ENCODE results near the gene SNRNP40. TPM values are rescaled to one million over a fixed set of nuclear protein-coding genes. Genes with fewer than 3 reads are reported as not detected.

SNRNP40 gene
- total and polyA plus RNA-seq, 4 donors = 19.8 to 32.8 (median 26.2) TPM

DNA sequence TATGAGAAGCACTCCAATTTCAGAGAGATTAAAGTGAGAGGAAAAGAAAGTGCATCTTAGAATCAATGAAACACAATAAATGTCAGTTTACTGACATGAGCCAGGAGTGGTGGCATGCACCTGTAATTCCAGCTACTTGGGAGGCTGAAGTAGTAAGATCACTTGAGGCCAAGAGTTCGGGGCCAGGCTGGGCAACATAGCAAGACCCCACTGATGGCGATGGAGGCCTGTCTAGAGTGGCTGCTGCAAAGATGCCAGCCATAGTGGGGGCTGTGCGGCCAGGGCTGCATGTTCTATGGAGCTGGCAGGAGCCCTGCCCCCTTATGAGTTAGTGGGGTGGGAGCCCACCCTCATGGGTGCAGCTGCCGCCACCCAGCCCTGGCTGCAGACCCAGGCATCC, 27.5 kb upstream of the SNRNP40 start:
- no peaks in the 10 kb centered on the region for H3K27me3 ChIP-seq (ENCODE audit: control insufficient read depth in 1 of 2, insufficient read depth in 2 of 2, low read length in 1 of 2)
- no peaks in the 10 kb centered on the region for H3K9me3 ChIP-seq (ENCODE audit: control insufficient read depth, low read length)
- 97 to 99% methylated on average over 4 of the region's 4 CpGs for WGBS, 2 donors
- intact Hi-C loops (cut with DNase I) = no loop called here
- no peak for DNase-seq
- no peak overlapping the region for H3K4me3 ChIP-seq (ENCODE audit: low read length in 2 of 2)
- no peaks in the 10 kb centered on the region for H3K4me1 ChIP-seq (ENCODE audit: control insufficient read depth in 1 of 2, insufficient read depth in 2 of 2, low read length in 2 of 2)
- ATAC-seq (ENCODE audit: low FRiP score) = no peak
- H3K36me3 ChIP-seq (ENCODE audit: control insufficient read depth in 1 of 2, insufficient read depth in 2 of 2, low read length in 1 of 2) = no peaks in the 10 kb centered on the region
- no peak overlapping the region for H3K27ac ChIP-seq (ENCODE audit: low read depth in 1 of 2, low read length in 2 of 2)

DNA sequence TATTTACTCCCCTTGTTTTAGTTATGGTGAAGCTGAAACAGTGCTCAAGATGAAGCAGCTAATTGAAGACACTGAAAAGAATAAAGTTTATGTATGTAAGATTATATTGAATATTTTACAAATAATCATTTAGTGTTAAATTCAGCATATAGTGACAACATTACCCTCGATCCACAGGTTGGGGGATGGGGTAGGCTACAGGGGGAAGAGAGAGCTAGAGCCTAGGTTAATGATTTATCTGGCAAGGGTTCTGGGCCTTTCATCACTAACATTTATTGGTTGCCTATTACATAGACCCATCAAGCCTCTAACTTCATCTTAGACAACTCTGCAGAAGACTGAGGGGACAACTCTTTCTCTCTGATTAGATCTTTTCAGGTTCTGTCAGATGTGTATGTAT, 21.6 kb upstream of the SNRNP40 start:
- Histone ChIP-seq H3K4me3 (ENCODE audit: low read length in 2 of 2) (no peak overlapping the region), H3K4me1 (ENCODE audit: control insufficient read depth in 1 of 2, insufficient read depth in 2 of 2, low read length in 2 of 2) (no peaks in the 10 kb centered on the region), H3K27ac (ENCODE audit: low read depth in 1 of 2, low read length in 2 of 2) (no peak overlapping the region), H3K36me3 (ENCODE audit: control insufficient read depth in 1 of 2, insufficient read depth in 2 of 2, low read length in 1 of 2) (peaks cover 1% of the 10 kb centered on the region in 2 donors), H3K27me3 (ENCODE audit: control insufficient read depth in 1 of 2, insufficient read depth in 2 of 2, low read length in 1 of 2) (no peaks in the 10 kb centered on the region), H3K9me3 (ENCODE audit: control insufficient read depth, low read length) (no peaks in the 10 kb centered on the region)
- no peak for DNase-seq
- ATAC-seq (ENCODE audit: low FRiP score) = no peak
- intact Hi-C loops (cut with DNase I) = no loop called here
- WGBS, 2 donors = 86 to 90% methylated on average over 1 of the region's 1 CpG

DNA sequence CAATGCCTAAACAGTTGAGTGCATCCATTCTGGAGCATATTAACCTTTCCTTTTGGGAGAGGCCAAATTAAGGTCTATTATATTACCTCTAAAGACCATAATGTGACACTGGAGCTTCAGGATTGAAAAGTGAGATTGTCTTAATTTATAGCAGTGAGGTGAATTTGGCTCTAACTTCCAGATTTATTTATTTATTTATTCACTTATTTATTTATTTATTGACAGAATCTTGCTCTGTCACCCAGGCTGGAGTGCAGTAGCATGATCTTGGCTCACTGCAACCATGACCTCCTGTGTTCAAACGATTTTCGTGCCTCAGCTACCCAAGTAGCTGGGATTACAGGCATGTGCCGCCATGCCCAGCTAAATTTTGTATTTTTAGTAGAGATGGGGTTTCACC, 19.3 kb upstream of the SNRNP40 start:
- ATAC-seq (ENCODE audit: low FRiP score) (no peak), DNase-seq (no peak)
- no peaks in the 10 kb centered on the region for H3K9me3 ChIP-seq (ENCODE audit: control insufficient read depth, low read length)
- H3K27ac ChIP-seq (ENCODE audit: low read depth in 1 of 2, low read length in 2 of 2) = no peak overlapping the region
- no peaks in the 10 kb centered on the region for H3K27me3 ChIP-seq (ENCODE audit: control insufficient read depth in 1 of 2, insufficient read depth in 2 of 2, low read length in 1 of 2)
- H3K36me3 ChIP-seq (ENCODE audit: control insufficient read depth in 1 of 2, insufficient read depth in 2 of 2, low read length in 1 of 2) = peaks cover 1 to 2% of the 10 kb centered on the region in 2 donors
- no peak overlapping the region for H3K4me3 ChIP-seq (ENCODE audit: low read length in 2 of 2)
- intact Hi-C loops (cut with DNase I) = no loop called here
- H3K4me1 ChIP-seq (ENCODE audit: control insufficient read depth in 1 of 2, insufficient read depth in 2 of 2, low read length in 2 of 2) = no peaks in the 10 kb centered on the region
- 91 to 97% methylated on average over 3 of the region's 3 CpGs for WGBS, 2 donors

DNA sequence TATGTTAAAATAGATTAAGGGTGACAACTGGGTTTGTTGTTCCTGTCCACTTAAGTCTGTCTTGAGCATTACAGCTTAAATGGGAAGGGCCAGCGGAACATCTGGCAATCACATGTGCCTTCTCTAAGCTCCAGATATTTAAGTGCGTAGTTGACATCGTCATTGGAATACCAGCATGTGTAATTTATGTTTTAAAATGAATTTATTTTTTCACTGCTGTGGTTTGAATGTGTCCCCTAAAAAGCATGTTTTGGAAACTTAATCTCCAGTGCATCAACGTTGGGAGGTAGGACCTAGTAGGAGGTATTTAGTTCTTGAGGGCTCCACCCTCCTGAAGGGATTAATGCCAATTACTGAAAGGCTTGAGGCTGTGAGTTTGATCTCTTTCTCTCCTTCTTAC, 13.6 kb upstream of the SNRNP40 start:
- peaks cover 0 to 2% of the 10 kb centered on the region in 2 donors for H3K4me1 ChIP-seq (ENCODE audit: control insufficient read depth in 1 of 2, insufficient read depth in 2 of 2, low read length in 2 of 2)
- H3K27me3 ChIP-seq (ENCODE audit: control insufficient read depth in 1 of 2, insufficient read depth in 2 of 2, low read length in 1 of 2) = no peaks in the 10 kb centered on the region
- WGBS, 2 donors = 68 to 78% methylated on average over 4 of the region's 4 CpGs
- intact Hi-C loops (cut with DNase I) = no loop called here
- no peak overlapping the region for H3K4me3 ChIP-seq (ENCODE audit: low read length in 2 of 2)
- no peak for DNase-seq
- H3K9me3 ChIP-seq (ENCODE audit: control insufficient read depth, low read length) = no peaks in the 10 kb centered on the region
- H3K27ac ChIP-seq (ENCODE audit: low read depth in 1 of 2, low read length in 2 of 2) = no peak overlapping the region
- peaks cover 0 to 2% of the 10 kb centered on the region in 2 donors for H3K36me3 ChIP-seq (ENCODE audit: control insufficient read depth in 1 of 2, insufficient read depth in 2 of 2, low read length in 1 of 2)
- ATAC-seq (ENCODE audit: low FRiP score) = no peak

DNA sequence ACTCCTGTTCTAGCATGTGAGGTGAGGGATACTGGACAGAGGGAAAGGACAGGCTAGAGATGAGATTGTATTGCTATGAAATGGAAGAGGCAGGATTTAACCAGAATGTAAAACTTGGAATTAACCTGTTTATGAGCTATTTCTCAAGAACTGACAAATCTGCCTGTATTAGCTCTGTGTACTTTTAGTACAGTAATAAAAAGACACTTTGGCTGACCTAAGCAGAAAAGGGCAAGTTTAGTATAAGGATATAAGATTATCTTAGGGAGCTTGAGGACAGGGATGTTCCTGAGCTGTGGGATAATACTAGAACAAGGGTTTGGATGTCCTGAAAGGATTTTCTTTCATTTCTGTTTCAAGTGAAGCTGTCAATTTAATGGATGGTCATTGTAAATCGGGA, 11.4 kb upstream of the SNRNP40 start:
- intact Hi-C loops (cut with DNase I) = no loop called here
- Histone ChIP-seq H3K4me3 (ENCODE audit: low read length in 2 of 2) (no peak overlapping the region), H3K27ac (ENCODE audit: low read depth in 1 of 2, low read length in 2 of 2) (no peak overlapping the region), H3K9me3 (ENCODE audit: control insufficient read depth, low read length) (no peaks in the 10 kb centered on the region), H3K4me1 (ENCODE audit: control insufficient read depth in 1 of 2, insufficient read depth in 2 of 2, low read length in 2 of 2) (peaks cover 0 to 2% of the 10 kb centered on the region in 2 donors), H3K27me3 (ENCODE audit: control insufficient read depth in 1 of 2, insufficient read depth in 2 of 2, low read length in 1 of 2) (no peaks in the 10 kb centered on the region), H3K36me3 (ENCODE audit: control insufficient read depth in 1 of 2, insufficient read depth in 2 of 2, low read length in 1 of 2) (no peaks in the 10 kb centered on the region)
- ATAC-seq (ENCODE audit: low FRiP score) = no peak
- 0 to 51% methylated on average over 1 of the region's 1 CpG for WGBS, 2 donors
- DNase-seq = no peak

DNA sequence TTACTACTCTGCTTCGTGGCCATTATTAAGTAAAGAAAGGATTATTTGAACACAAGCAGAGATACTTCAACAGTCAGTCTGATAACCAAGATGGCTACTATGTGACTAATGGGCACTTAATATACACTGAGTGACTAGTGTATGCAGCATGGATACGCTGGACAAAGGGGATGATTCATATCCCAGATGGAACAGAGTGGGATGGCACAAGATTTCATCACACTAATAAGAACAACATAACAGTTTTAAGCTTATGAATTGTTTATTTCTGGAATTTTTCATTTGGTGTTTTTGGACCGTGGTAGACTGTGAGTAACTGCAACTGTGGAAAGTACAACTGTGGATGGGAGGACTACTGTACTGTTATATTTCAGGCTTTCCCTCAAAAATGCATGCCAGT, 9.7 kb upstream of the SNRNP40 start:
- Histone ChIP-seq H3K4me1 (ENCODE audit: control insufficient read depth in 1 of 2, insufficient read depth in 2 of 2, low read length in 2 of 2) (peaks cover 0 to 4% of the 10 kb centered on the region in 2 donors), H3K9me3 (ENCODE audit: control insufficient read depth, low read length) (no peaks in the 10 kb centered on the region), H3K27ac (ENCODE audit: low read depth in 1 of 2, low read length in 2 of 2) (no peak overlapping the region), H3K36me3 (ENCODE audit: control insufficient read depth in 1 of 2, insufficient read depth in 2 of 2, low read length in 1 of 2) (no peaks in the 10 kb centered on the region), H3K27me3 (ENCODE audit: control insufficient read depth in 1 of 2, insufficient read depth in 2 of 2, low read length in 1 of 2) (no peaks in the 10 kb centered on the region), H3K4me3 (ENCODE audit: low read length in 2 of 2) (no peak overlapping the region)
- no peak for ATAC-seq (ENCODE audit: low FRiP score)
- DNase-seq = no peak
- intact Hi-C loops (cut with DNase I) = no loop called here
- 37 to 49% methylated on average over 3 of the region's 3 CpGs for WGBS, 2 donors

DNA sequence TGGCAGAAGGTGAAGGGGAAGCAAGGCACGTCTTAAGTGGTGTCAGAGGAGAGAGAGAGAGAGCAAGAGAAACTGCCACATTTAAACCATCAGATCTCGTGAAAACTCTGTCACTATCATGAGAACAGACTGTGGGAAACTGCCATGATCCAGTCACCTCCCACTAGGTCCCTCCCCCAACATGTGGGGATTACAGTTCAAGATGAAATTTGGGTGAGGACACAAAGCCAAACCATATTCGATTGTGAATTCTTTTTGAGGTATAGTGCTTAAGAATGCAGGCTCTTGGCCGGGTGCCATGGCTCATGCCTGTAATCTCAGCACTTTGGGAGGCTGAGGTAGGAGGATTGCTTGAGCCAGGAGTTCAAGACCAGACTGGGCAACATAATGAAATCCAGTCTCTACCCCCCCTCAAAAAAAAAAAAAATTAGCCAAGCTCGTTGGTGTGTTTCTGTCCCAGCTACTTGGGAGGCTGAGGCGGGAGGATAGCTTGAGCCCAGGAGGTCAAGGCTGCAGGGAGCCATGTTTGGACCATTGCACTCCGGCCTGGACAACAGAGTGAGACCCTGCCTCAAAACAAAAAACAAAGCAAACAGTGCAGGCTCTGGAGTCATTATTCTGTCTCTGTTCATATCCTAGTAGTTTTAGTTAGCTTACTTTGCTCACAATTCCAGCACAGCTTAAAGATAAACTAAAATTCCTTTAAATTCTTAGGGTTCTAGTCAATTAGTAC, 6.3 kb upstream of the SNRNP40 start:
- no peaks in the 10 kb centered on the region for H3K27me3 ChIP-seq (ENCODE audit: control insufficient read depth in 1 of 2, insufficient read depth in 2 of 2, low read length in 1 of 2)
- H3K9me3 ChIP-seq (ENCODE audit: control insufficient read depth, low read length) = no peaks in the 10 kb centered on the region
- DNase-seq = no peak
- no peaks in the 10 kb centered on the region for H3K36me3 ChIP-seq (ENCODE audit: control insufficient read depth in 1 of 2, insufficient read depth in 2 of 2, low read length in 1 of 2)
- no peak overlapping the region for H3K4me3 ChIP-seq (ENCODE audit: low read length in 2 of 2)
- no peak overlapping the region for H3K27ac ChIP-seq (ENCODE audit: low read depth in 1 of 2, low read length in 2 of 2)
- 69 to 74% methylated on average over 7 of the region's 7 CpGs for whole genome bisulfite sequencing, 2 donors
- intact Hi-C loops (cut with DNase I) = no loop called here
- H3K4me1 ChIP-seq (ENCODE audit: control insufficient read depth in 1 of 2, insufficient read depth in 2 of 2, low read length in 2 of 2) = peaks cover 4% of the 10 kb centered on the region in 2 donors
- ATAC-seq (ENCODE audit: low FRiP score) = no peak

DNA sequence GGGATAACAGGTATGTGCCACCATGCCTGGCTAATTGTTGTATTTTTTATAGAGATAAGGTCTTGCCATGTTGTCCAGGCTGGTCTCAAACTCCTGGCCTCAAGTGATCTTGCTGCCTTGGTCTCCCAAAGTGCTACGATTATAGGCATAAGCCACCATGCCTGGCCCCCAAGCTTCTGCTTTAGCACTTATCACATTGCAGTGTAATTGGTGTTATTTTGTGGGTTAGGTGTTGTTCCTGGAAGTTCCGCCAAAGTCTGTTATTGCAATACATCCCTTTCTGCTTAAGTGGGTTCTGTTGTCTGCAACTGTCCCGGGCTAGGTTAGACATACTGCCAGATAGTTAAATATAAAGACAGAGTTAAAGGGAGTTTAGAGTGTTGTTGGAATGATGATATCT, 3.6 kb upstream of the SNRNP40 start:
- H3K27ac ChIP-seq (ENCODE audit: low read depth in 1 of 2, low read length in 2 of 2) = no peak overlapping the region
- intact Hi-C loops (cut with DNase I) = no loop called here
- H3K4me3 ChIP-seq (ENCODE audit: low read length in 2 of 2) = no peak overlapping the region
- DNase-seq = no peak
- H3K9me3 ChIP-seq (ENCODE audit: control insufficient read depth, low read length) = no peaks in the 10 kb centered on the region
- no peaks in the 10 kb centered on the region for H3K27me3 ChIP-seq (ENCODE audit: control insufficient read depth in 1 of 2, insufficient read depth in 2 of 2, low read length in 1 of 2)
- ATAC-seq (ENCODE audit: low FRiP score) = no peak
- 96 to 98% methylated on average over 3 of the region's 3 CpGs for WGBS, 2 donors
- peaks cover 2 to 4% of the 10 kb centered on the region in 2 donors for H3K4me1 ChIP-seq (ENCODE audit: control insufficient read depth in 1 of 2, insufficient read depth in 2 of 2, low read length in 2 of 2)
- no peaks in the 10 kb centered on the region for H3K36me3 ChIP-seq (ENCODE audit: control insufficient read depth in 1 of 2, insufficient read depth in 2 of 2, low read length in 1 of 2)

DNA sequence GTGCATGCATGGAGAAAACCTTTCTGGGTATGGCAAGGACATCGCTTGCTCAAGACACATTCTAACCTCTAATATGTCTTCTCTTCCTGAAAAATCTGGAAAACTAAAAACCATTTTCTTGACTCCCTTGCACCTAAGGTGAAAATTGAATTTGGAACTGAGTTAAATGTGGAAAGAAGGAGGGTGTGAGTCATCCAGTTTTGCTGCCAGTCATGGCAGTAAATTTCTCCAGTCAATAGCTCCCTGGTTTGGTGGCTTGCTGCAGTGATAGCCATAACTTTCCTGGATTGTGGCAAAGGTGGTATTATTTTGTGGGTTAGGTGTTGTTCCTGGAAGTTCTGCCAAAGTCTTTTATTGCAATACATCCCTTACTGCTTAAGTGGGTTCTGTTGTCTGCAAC, 2.8 kb upstream of the SNRNP40 start:
- DNase-seq (no peak), ATAC-seq (ENCODE audit: low FRiP score) (no peak)
- H3K27ac ChIP-seq (ENCODE audit: low read depth in 1 of 2, low read length in 2 of 2) = no peak overlapping the region
- no peak overlapping the region for H3K4me3 ChIP-seq (ENCODE audit: low read length in 2 of 2)
- no peaks in the 10 kb centered on the region for H3K27me3 ChIP-seq (ENCODE audit: control insufficient read depth in 1 of 2, insufficient read depth in 2 of 2, low read length in 1 of 2)
- 94 to 96% methylated on average over 1 of the region's 1 CpG for WGBS, 2 donors
- no peaks in the 10 kb centered on the region for H3K9me3 ChIP-seq (ENCODE audit: control insufficient read depth, low read length)
- intact Hi-C loops (cut with DNase I) = loop anchor here (10.0 kb wide), 3 partner anchors 115 to 135 kb away; partner anchors contain the start of gene SERINC2 (in 1 of the 2)
- H3K4me1 ChIP-seq (ENCODE audit: control insufficient read depth in 1 of 2, insufficient read depth in 2 of 2, low read length in 2 of 2) = peaks cover 2 to 4% of the 10 kb centered on the region in 2 donors
- no peaks in the 10 kb centered on the region for H3K36me3 ChIP-seq (ENCODE audit: control insufficient read depth in 1 of 2, insufficient read depth in 2 of 2, low read length in 1 of 2)

Measured in aorta (tissue), 5 donors.